H1 (cell line): ENCODE measurements around the gene GARIN3.

Experiments
- BRCA1 ChIP-seq: IDR thresholded peaks from 2 replicates; pipeline ENCODE4 v1.6.1; 2012; ENCODE audit warnings: low read depth, low read length, improper control_type of control experiment
- CTCF ChIP-seq, 3 experiments: IDR thresholded peaks; 1 replicate in 2 of 3; 2 replicates in 1 of 3; pipeline versions ENCODE4 v1.5.1 to v1.6.1; 2011; ENCODE audit warnings: low read length in 3 of 3, mild to moderate bottlenecking in 3 of 3, inconsistent platforms in 2 of 3, low read depth in 1 of 3, moderate library complexity in 1 of 3; ENCODE audit not compliant: insufficient read depth in 1 of 3; ENCODE audit errors: control extremely low read depth in 1 of 3
- EP300 ChIP-seq, 2 experiments: IDR thresholded peaks; 1 replicate in 1 of 2; 2 replicates in 1 of 2; pipeline ENCODE4 v1.6.1; 2011 to 2012; ENCODE audit warnings: low read depth in 2 of 2, low read length in 2 of 2, mild to moderate bottlenecking in 2 of 2, borderline replicate concordance in 1 of 2, inconsistent platforms in 1 of 2, moderate library complexity in 1 of 2
- JUN ChIP-seq: IDR thresholded peaks from 2 replicates; pipeline ENCODE4 v1.6.1; 2011; ENCODE audit warnings: low read depth, mild to moderate bottlenecking, improper control_type of control experiment, low read length
- JUND ChIP-seq: IDR thresholded peaks from 2 replicates; pipeline ENCODE4 v1.6.1; 2011; ENCODE audit warnings: mild to moderate bottlenecking, improper control_type of control experiment, low read length
- MAX ChIP-seq: IDR thresholded peaks from 2 replicates; pipeline ENCODE4 v1.6.1; 2012; ENCODE audit warnings: inconsistent platforms
- PHF8 ChIP-seq: fragments of 200-600 bp; sonication (generic); conservative IDR thresholded peaks from 2 replicates; pipeline ENCODE4 v1.7.1; 2012; ENCODE audit warnings: low read depth, mild to moderate bottlenecking, inconsistent platforms, low read length, moderate library complexity
- POLR2A ChIP-seq, 2 experiments: IDR thresholded peaks; 1 replicate in 1 of 2; 2 replicates in 1 of 2; pipeline ENCODE4 v1.6.1; 2011; ENCODE audit warnings: low read depth in 2 of 2, low read length in 2 of 2, mild to moderate bottlenecking in 2 of 2; ENCODE audit errors: control extremely low read depth in 1 of 2
- POLR2AphosphoS5 ChIP-seq: IDR thresholded peaks from 2 replicates; pipeline ENCODE4 v1.6.1; 2011; ENCODE audit warnings: low read depth, low read length
- RFX5 ChIP-seq: IDR thresholded peaks from 2 replicates; pipeline ENCODE4 v1.6.1; 2011; ENCODE audit warnings: low read depth, low read length, improper control_type of control experiment, borderline replicate concordance
- SRF ChIP-seq: IDR thresholded peaks from 2 replicates; pipeline ENCODE4 v1.6.1; 2011; ENCODE audit warnings: mild to moderate bottlenecking, low read depth, low read length, moderate library complexity
- YY1 ChIP-seq: IDR thresholded peaks from 2 replicates; pipeline ENCODE4 v1.6.1; 2011; ENCODE audit warnings: low read depth, mild to moderate bottlenecking, low read length

DNA sequence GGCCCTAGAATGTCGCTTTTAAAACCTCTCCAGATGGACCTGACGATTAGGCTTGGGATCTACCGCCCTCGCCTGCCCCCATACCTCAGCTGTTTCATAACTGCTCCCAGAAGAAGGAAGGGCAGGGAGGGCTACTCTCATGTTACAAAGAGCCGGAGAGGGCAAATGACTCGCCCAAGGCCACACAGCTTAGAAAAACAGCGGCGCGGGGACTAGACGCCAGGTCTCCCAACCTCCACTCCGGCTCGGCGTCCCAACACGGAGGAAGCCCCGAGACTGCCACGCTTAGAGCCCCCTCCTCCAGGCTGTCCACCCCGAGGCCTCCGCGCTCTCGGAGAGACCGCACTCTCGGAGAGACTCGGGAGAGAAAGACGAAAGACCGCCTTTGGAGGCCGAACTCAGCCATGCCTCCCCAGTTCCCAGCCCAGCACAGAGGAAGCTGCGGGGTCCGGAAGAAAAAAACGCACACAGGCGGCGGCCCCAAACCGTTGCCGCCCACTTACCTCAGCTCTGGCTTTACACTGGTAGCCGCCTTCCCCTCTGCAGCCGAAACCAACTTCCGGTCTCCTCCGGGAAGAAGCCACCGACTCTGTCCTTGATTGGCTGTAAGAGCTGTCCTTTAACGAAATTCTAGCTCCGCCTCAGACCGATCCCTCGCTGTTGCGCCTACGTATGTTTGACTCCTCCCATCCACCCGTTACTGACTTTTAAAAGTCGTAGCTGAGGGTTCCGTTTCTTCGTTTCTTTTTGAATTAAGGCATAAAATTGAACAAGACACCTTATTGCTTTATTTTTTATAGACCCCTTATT lies 23.5 kb downstream of the GARIN3 start, which contains the start of gene MED7:
- TF ChIP-seq JUN: no peak
- peak; percentile 91 for TF ChIP-seq PHF8
- TF ChIP-seq SRF: no peak
- TF ChIP-seq RFX5: no peak
- no peak for TF ChIP-seq CTCF (IDR thresholded peaks at IDR 0.05; ENCODE audit: control extremely low read depth in 1 of 3, insufficient read depth in 1 of 3, low read depth in 1 of 3, low read length in 3 of 3)
- TF ChIP-seq JUND: no peak
- TF ChIP-seq POLR2A (IDR thresholded peaks at IDR 0.05; ENCODE audit: control extremely low read depth in 1 of 2, low read depth in 2 of 2, low read length in 2 of 2): peak; percentile 60 to 86
- no peak for TF ChIP-seq EP300 (IDR thresholded peaks at IDR 0.05; ENCODE audit: borderline replicate concordance in 1 of 2, low read depth in 2 of 2, low read length in 2 of 2)
- TF ChIP-seq POLR2AphosphoS5: peak; percentile 58; the same call in 1 of the 2 replicates
- TF ChIP-seq BRCA1: no peak
- TF ChIP-seq YY1: 0 out of 2 replicates have a peak, but pooled peaks have one; percentile 14
- TF ChIP-seq MAX: no peak
